GM12864 (cell line): ENCODE data around the gene SPECC1L.

Experiments
- DNase-seq: peaks from one replicate; pipeline ENCODE4 v3.0.0-alpha.2; 2011; ENCODE audit warnings: low read depth
- H3K4me3 ChIP-seq: 2 replicates; pipeline ENCODE4 v1.5.1; 2011; ENCODE audit warnings: mild to moderate bottlenecking, low read depth, low read length, control low read depth
- TF ChIP-seq, protein P1 (sequence below): IDR thresholded peaks from 2 replicates; pipeline ENCODE4 v1.5.1; 2011; ENCODE audit warnings: low read depth, mild to moderate bottlenecking, moderate library complexity, low read length, control low read depth, inconsistent platforms; ENCODE audit errors: missing control alignments

Gene SPECC1L

DNA sequence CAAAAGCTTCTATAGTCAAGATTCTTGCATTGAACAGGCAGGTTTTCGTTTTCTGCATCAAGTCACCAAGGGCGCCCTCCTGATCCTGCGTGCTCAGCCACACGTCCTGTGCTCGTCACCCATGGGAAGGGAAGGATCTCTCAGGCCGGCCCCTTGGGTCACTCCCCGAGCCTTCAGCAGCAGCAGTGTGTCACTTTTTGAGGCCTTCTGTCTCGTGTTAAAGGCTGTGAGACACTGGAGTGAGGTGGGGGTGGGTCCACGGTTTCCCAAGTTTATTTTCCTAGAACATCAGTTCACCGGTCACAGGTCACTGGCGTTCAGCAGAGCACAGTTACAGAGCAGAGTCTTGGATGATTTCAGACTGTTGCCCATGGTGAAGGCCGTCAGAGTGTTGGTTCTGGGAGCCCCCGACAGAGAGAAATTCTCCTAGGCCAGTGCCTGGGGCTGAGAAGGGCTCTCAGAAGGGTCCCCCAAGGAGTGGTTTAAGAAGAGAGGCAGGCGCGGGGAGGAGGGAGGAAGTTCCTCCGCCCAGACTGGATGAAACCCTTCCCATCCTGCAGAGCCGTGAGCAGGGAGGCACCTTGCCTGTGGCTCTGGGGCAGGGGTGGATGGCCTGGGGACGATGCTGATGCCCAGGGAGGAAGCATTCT, 143.2 kb downstream of the SPECC1L start:
- TF ChIP-seq, protein P1, sequence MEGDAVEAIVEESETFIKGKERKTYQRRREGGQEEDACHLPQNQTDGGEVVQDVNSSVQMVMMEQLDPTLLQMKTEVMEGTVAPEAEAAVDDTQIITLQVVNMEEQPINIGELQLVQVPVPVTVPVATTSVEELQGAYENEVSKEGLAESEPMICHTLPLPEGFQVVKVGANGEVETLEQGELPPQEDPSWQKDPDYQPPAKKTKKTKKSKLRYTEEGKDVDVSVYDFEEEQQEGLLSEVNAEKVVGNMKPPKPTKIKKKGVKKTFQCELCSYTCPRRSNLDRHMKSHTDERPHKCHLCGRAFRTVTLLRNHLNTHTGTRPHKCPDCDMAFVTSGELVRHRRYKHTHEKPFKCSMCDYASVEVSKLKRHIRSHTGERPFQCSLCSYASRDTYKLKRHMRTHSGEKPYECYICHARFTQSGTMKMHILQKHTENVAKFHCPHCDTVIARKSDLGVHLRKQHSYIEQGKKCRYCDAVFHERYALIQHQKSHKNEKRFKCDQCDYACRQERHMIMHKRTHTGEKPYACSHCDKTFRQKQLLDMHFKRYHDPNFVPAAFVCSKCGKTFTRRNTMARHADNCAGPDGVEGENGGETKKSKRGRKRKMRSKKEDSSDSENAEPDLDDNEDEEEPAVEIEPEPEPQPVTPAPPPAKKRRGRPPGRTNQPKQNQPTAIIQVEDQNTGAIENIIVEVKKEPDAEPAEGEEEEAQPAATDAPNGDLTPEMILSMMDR: no peak
- no peak overlapping the region for H3K4me3 ChIP-seq
- DNase-seq: no peak

DNA sequence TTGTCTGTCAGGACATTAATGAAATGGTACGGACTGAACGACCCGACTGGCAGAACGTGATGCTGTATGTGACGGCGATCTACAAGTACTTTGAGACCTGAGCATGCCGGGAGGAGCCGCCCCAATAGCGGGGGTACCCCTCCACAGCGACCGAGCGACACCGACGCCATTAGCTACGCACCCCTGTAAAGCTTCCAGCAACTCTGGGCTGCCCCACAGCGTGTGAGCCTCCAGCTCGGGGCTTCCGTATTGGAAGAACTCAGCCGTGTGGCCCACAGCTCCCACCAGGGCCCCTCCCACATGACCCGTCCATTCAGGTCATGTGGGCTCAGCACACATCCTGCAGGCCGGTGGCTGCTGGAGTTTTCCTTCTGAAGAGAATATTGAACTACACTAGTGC, 143.9 kb downstream of the SPECC1L start:
- TF ChIP-seq, protein P1: no peak

DNA sequence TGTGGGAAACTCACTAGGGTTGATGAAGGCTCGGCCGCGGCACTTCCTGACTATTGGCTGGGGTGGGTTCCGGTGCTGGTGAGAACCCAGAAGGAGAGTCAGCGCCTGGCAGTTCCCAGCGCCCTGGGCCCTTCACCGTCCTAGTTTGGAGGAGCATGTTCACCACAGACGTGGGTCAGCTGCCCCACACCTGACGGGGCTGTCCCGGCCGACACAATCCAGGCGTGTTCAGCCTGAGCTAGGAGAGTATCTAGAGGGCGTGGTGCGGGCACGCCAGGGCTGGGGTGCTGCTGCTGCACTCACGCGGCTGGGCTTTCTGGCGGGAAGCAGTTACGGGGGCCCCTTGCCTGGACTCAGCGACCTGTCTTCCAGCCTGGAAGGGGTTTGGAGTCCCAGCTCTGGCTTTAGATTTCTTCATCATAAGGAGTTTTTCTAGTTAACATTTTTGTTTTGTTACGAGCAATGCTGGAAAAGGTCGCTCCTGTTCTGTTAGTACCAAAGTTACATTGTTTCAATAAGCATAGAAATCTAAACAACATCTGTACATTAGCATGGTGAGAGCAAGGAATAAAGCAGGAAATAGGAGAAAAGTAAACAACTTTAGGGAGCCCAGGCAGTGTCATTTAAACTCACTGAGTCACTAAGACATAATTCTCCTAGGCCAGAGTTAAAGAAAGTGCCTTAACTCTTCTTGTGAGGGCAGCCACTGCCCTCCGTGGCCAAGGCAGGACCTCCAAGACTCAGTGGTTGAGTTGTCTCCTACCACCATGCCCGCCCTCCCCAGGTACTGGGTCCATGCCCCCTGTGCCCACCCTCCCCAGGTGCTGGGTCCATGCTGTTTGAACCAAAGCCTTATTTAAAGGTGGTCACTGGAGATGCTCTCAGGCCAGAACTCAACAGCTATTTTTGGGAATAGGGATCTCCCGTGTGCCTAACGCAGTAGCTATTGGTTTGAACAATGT, 144.6 kb downstream of the SPECC1L start:
- no peak overlapping the region for H3K4me3 ChIP-seq
- TF ChIP-seq, protein P1: no peak
- no peak for DNase-seq

More for the DNA sequence above, 143.9 kb downstream of the SPECC1L start:
- DNase-seq: no peak
- no peak overlapping the region for H3K4me3 ChIP-seq

DNA sequence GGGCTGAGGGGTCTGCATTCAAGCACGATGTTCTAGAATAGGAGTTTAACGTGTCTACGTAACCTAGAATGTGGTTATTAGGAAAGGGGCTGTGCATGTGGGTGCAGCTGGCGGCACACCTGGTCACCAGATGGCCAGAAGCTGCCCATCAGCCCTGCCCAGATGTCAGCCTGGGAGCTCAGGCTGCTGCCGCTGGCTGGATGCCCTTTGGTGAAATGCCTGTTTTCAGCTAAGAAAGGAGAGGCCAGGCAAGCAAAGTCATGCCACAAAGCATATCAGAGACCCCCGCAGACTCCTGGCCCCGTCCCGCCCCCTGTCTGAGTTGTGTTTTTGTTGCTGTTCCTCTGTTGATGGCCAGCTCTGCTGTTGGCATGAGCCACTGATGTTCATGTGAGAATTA, 145.5 kb downstream of the SPECC1L start:
- H3K4me3 ChIP-seq: no peak overlapping the region
- TF ChIP-seq, protein P1: no peak
- DNase-seq: no peak

DNA sequence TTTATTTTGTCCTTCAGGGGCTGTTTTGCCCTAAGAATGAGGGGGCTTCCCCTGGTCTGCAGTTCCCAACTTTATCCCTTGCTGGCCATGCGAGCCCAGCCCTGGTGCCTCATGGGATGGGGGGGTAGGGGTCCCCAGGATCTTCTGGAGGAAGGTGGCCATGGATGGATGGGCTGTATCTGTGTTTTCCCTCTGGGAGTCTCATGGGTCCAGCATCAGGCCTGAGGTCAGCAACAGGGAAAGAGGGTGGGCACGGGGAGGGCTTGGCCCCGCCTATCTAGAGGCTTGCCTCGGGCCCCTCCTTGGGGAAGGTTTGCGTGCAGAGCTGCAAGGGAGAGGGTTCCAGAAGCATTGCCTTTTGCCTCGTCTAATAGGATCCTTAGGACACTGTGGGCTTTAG, 146.0 kb downstream of the SPECC1L start:
- TF ChIP-seq, protein P1: no peak
- DNase-seq: no peak
- no peak overlapping the region for H3K4me3 ChIP-seq

DNA sequence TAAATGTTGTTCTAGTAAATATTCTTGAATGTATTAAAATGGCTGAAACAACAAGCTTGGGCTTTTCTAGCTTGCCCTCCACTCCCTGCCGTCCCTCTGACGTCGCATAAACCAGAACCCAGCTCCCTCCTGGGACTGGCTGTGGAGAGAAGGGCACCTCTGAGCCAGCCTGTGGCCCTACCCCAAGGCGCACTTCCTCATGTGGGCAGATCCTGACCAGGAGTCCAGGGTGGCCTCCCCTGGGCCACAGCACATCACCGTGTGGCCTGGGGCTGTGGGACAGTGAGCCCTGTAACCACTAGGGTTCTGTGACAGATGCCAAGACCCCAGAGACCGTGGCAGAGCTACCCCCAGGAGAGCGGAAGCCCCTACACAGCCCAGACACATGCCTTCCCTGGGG, 146.6 kb downstream of the SPECC1L start:
- H3K4me3 ChIP-seq: no peak overlapping the region
- TF ChIP-seq, protein P1: no peak

More for the DNA sequence above, 146.6 kb downstream of the SPECC1L start:
- DNase-seq: no peak
